IMR-90 (cell line): ENCODE data around the gene PLA2G4F. TPM values are rescaled to one million over a fixed set of nuclear protein-coding genes. Genes with fewer than 3 reads are reported as not detected.

Experiments
- ATAC-seq: fragments of 200-7000 bp; cut with Tn5 transposase; 2 replicates; pipeline ENCODE4 v1.9.1; 2020; ENCODE audit warnings: low read depth, mild to moderate bottlenecking, moderate library complexity
- BruUV-seq: library from RNA; stranded (reverse); fragments of 400-500 nt; replicated peaks from 2 replicates; lab custom pipeline; 2021; lab: Mats Ljungman, UMichigan
- CTCF ChIA-PET: fragments of 300-600 bp; formaldehyde crosslinking; extraction: SDS; loops from one replicate; lab custom pipeline; 2021; ENCODE audit warnings: antibody characterized with exemption; lab: Yijun Ruan, JAX
- POLR2A ChIA-PET: fragments of 300-600 bp; sonication (Branson Sonifier 250); formaldehyde crosslinking; loops from one replicate; lab custom pipeline; 2022; ENCODE audit warnings: antibody characterized with exemption; ENCODE audit not compliant: unreplicated experiment; lab: Charles Lee
- DNase-seq: peaks from one replicate; pipeline ENCODE4 v3.0.0; 2013
- H2AFZ ChIP-seq: replicated peaks from 2 replicates; pipeline ENCODE3; 2013; ENCODE audit warnings: low read length, mild to moderate bottlenecking; ENCODE audit not compliant: poor library complexity
- H2AK5ac ChIP-seq: 2 replicates; pipeline ENCODE4 v1.6.1; 2013; ENCODE audit warnings: low read depth, low read length, inconsistent platforms
- H2AK9ac ChIP-seq: replicated peaks from 2 replicates; pipeline ENCODE3; 2013; ENCODE audit warnings: mild to moderate bottlenecking, low read depth, low read length, moderate library complexity; ENCODE audit not compliant: poor library complexity
- H2BK120ac ChIP-seq: 2 replicates; pipeline ENCODE4 v1.6.1; 2013; ENCODE audit warnings: low read depth, low read length, inconsistent platforms
- H2BK15ac ChIP-seq: 3 replicates; pipeline ENCODE4 v1.6.1; 2013; ENCODE audit warnings: low read depth, low read length, inconsistent platforms
- H2BK20ac ChIP-seq: 2 replicates; pipeline ENCODE4 v1.6.1; 2013; ENCODE audit warnings: low read depth, mild to moderate bottlenecking, inconsistent platforms, low read length, moderate library complexity
- H2BK5ac ChIP-seq: 2 replicates; pipeline ENCODE4 v1.6.1; 2013; ENCODE audit warnings: mild to moderate bottlenecking, low read depth, low read length, inconsistent platforms; ENCODE audit not compliant: poor library complexity, severe bottlenecking
- H3K14ac ChIP-seq: replicated peaks from 2 replicates; pipeline ENCODE4 v1.6.1; 2013; ENCODE audit warnings: low read depth, low read length, inconsistent platforms
- H3K18ac ChIP-seq: 2 replicates; pipeline ENCODE4 v1.6.1; 2013; ENCODE audit warnings: low read depth, low read length, control low read depth
- H3K23ac ChIP-seq: 2 replicates; pipeline ENCODE4 v1.6.1; 2013; ENCODE audit warnings: low read depth, low read length, inconsistent platforms
- H3K27ac ChIP-seq: 2 replicates; pipeline ENCODE4 v1.5.1; 2013; ENCODE audit warnings: mild to moderate bottlenecking, control low read depth, low read length; ENCODE audit not compliant: insufficient read depth
- H3K27me3 ChIP-seq: 2 replicates; pipeline ENCODE4 v1.6.1; 2013; ENCODE audit warnings: low read length; ENCODE audit not compliant: control insufficient read depth, insufficient read depth
- H3K36me3 ChIP-seq: 2 replicates; pipeline ENCODE4 v1.6.1; 2013; ENCODE audit warnings: low read length, mixed read lengths; ENCODE audit not compliant: control insufficient read depth, insufficient read depth
- H3K4ac ChIP-seq: 2 replicates; pipeline ENCODE4 v1.6.1; 2013; ENCODE audit warnings: low read depth, low read length, inconsistent platforms
- H3K4me1 ChIP-seq: 2 replicates; pipeline ENCODE4 v1.6.1; 2013; ENCODE audit warnings: low read length, mixed read lengths; ENCODE audit not compliant: control insufficient read depth, insufficient read depth
- H3K4me2 ChIP-seq: 2 replicates; pipeline ENCODE4 v1.6.1; 2013; ENCODE audit warnings: low read depth, mild to moderate bottlenecking, control low read depth, low read length, moderate library complexity
- H3K4me3 ChIP-seq: 2 replicates; pipeline ENCODE4 v1.5.1; 2013; ENCODE audit warnings: low read depth, mild to moderate bottlenecking, control low read depth, low read length, moderate library complexity; ENCODE audit not compliant: insufficient read depth
- H3K56ac ChIP-seq: 2 replicates; pipeline ENCODE4 v1.6.1; 2013; ENCODE audit warnings: low read length, inconsistent platforms; ENCODE audit not compliant: insufficient read depth; ENCODE audit errors: extremely low read depth
- H3K79me1 ChIP-seq, 2 experiments: 2 replicates each; pipeline ENCODE4 v1.6.1; 2013; ENCODE audit warnings: low read length in 2 of 2, inconsistent platforms in 1 of 2, low read depth in 1 of 2
- H3K9ac ChIP-seq: 2 replicates; pipeline ENCODE4 v1.6.1; 2013; ENCODE audit warnings: low read depth, low read length, control low read depth
- H3K9me1 ChIP-seq: 2 replicates; pipeline ENCODE4 v1.6.1; 2013; ENCODE audit warnings: low read length, inconsistent platforms; ENCODE audit not compliant: insufficient read depth
- H3K9me3 ChIP-seq: 2 replicates; pipeline ENCODE4 v1.6.1; 2013; ENCODE audit warnings: low read length; ENCODE audit not compliant: control insufficient read depth, insufficient read depth
- H4K20me1 ChIP-seq: 2 replicates; pipeline ENCODE4 v1.6.1; 2013; ENCODE audit warnings: low read length, inconsistent platforms; ENCODE audit not compliant: insufficient read depth
- H4K5ac ChIP-seq: 2 replicates; pipeline ENCODE4 v1.6.1; 2013; ENCODE audit warnings: mild to moderate bottlenecking, low read depth, low read length, control low read depth
- H4K8ac ChIP-seq, 2 experiments: 2 replicates each; pipeline ENCODE4 v1.6.1; 2013; ENCODE audit warnings: low read depth in 2 of 2, low read length in 2 of 2, control low read depth in 1 of 2, inconsistent platforms in 1 of 2
- H4K91ac ChIP-seq: 2 replicates; pipeline ENCODE4 v1.6.1; 2013; ENCODE audit warnings: low read depth, low read length, inconsistent platforms; ENCODE audit not compliant: insufficient read depth
- BHLHE40 ChIP-seq: fragments of 150-350 bp; IDR thresholded peaks from 2 replicates; pipeline ENCODE4 v1.6.1; 2016; ENCODE audit warnings: mild to moderate bottlenecking, low read depth, low read length
- CHD1 ChIP-seq: IDR thresholded peaks from 2 replicates; pipeline ENCODE4 v1.6.1; 2012; ENCODE audit warnings: low read depth, low read length, improper control_type of control experiment
- NFE2L2 ChIP-seq: fragments of 150-350 bp; IDR thresholded peaks from 2 replicates; pipeline ENCODE4 v1.6.1; 2016; ENCODE audit warnings: low read depth, mild to moderate bottlenecking, low read length
- SMC3 ChIP-seq: fragments of 150-350 bp; IDR thresholded peaks from 2 replicates; pipeline ENCODE4 v1.6.1; 2016; ENCODE audit warnings: low read depth, mild to moderate bottlenecking, antibody characterized with exemption, low read length, moderate library complexity
- WGBS, 2 experiments: methylation state at CpG; one replicate each; pipeline versions ENCODE4 v1.1.5 to v1.1.7; 2013; ENCODE audit warnings: missing lambda C conversion rate in 2 of 2; ENCODE audit not compliant: insufficient read length in 1 of 2; ENCODE audit errors: extremely low coverage in 2 of 2; 5-methylcytosine and 5-hydroxymethylcytosine counted together
- dilution Hi-C: fragments of 300-500 bp; cut with HindIII; formaldehyde crosslinking; loops from one replicate; pipeline ENCODE4 v1.14.3; 2018; ENCODE audit warnings: low sequenced_read_pairs; ENCODE audit not compliant: unreplicated experiment
- in situ Hi-C: fragments of 300-500 bp; cut with MboI; formaldehyde crosslinking; loops from 3 replicates; pipeline ENCODE4 v1.14.3; 2019; ENCODE audit warnings: low sequenced_read_pairs, inconsistent platforms, mixed read lengths
- intact Hi-C: fragments of 100-400 bp; cut with micrococcal nuclease; formaldehyde crosslinking; loops from 2 replicates; pipeline ENCODE4 v1.10.0; 2022
- polyA plus RNA-seq, 3 experiments: library from polyadenylated mRNA; depleted of rRNA; stranded (reverse); fragments of >200 nt; gene quantifications; 2 replicates each; pipeline ENCODE4 v1.2.3, GENCODE V29; 2012; ENCODE audit warnings: low replicate concordance in 1 of 3
- total RNA-seq: library from RNA; depleted of rRNA; stranded (reverse); fragments of >200 nt; gene quantifications from 2 replicates; pipeline ENCODE4 v1.2.3, GENCODE V29; 2012
- TF ChIP-seq, protein P1 (sequence below): conservative IDR thresholded peaks from 2 replicates; pipeline ENCODE4 v1.5.1; 2012; ENCODE audit warnings: mild to moderate bottlenecking, low read depth, low read length, improper control_type of control experiment
- TF ChIP-seq, protein P2 (sequence below): fragments of 150-350 bp; IDR thresholded peaks from 2 replicates; pipeline ENCODE4 v1.6.1; 2016; ENCODE audit warnings: low read depth, mild to moderate bottlenecking, low read length, moderate library complexity, borderline replicate concordance

PLA2G4F gene
- total and polyA plus RNA-seq, 2 of the 4 experiments (the other 2 are of a cell fraction): not detected

DNA sequence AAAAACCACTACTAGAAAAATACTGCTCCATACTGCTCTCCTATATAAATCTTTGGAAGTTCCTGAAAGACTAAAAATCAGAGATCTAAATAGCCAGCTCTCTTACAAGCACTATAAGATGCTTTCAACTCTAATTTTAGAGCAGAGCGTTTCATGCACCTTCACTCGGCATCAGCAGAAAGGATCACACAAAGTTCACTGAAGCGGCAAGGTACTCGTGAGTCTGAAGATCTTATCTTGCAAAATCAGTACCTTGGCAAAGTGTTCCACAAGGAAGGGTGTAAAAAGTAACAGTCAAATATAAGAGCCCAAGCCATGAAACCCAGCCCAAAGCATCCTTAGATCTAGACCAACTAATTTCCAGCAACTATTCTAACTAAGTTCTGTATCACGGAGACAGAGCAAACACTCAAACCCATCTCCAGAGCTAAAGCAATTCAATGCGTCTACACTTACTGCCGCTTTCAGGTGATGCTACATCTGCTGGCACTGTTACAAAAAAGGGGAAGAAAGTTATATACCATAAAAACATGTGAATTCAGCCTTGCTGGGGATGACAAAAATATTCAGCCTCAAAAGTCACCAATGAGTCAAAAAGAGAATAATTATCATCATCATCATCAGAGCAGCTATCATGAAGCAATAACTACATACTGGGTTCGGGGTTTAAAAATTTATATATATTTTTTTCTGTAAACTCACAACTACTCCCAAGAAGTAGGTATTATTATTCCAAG is 35.3 kb upstream of the PLA2G4F start:
- Histone ChIP-seq H4K8ac (no peak overlapping the region), H2BK120ac (no peak overlapping the region), H3K27me3 (no peaks in the 10 kb centered on the region), H4K20me1 (no peaks in the 10 kb centered on the region; the same call in 1 of the 2 replicates), H2AK5ac (no peak overlapping the region), H3K23ac (no peak overlapping the region), H3K4me2 (no peak overlapping the region), H3K4me1 (no peaks in the 10 kb centered on the region), H2BK20ac (no peak overlapping the region), H2AK9ac (no peak overlapping the region), H3K14ac (no peak overlapping the region), H2BK5ac (no peak overlapping the region), H2AFZ (no peak overlapping the region), H3K4ac (no peak overlapping the region), H3K27ac (no peak overlapping the region), H3K9me3 (no peaks in the 10 kb centered on the region), H3K18ac (no peak overlapping the region), H4K5ac (no peak overlapping the region), H3K79me1 (peaks cover 8 to 19% of the 10 kb centered on the region in 2 experiments), H3K9ac (no peak overlapping the region), H3K36me3 (peaks cover 25% of the 10 kb centered on the region), H3K56ac (no peak overlapping the region), H3K9me1 (0 out of 2 replicates have a peak, but pooled peaks cover 5% of the 10 kb centered on the region), H3K4me3 (no peak overlapping the region), H2BK15ac (no peak overlapping the region), H4K91ac (no peak overlapping the region)
- CTCF ChIA-PET: no interaction called here
- 100% methylated on average over 2 of the region's 8 CpGs; no CpG with 5 or more reads in 1 of the 2 experiments for WGBS, 2 experiments
- intact Hi-C loops: no loop called here
- BruUV-seq: no TSS peak
- dilution Hi-C loops: no loop called here
- TF ChIP-seq CHD1 (no peak), NFE2L2 (no peak), SMC3 (no peak), BHLHE40 (no peak)
- TF ChIP-seq, protein P1, sequence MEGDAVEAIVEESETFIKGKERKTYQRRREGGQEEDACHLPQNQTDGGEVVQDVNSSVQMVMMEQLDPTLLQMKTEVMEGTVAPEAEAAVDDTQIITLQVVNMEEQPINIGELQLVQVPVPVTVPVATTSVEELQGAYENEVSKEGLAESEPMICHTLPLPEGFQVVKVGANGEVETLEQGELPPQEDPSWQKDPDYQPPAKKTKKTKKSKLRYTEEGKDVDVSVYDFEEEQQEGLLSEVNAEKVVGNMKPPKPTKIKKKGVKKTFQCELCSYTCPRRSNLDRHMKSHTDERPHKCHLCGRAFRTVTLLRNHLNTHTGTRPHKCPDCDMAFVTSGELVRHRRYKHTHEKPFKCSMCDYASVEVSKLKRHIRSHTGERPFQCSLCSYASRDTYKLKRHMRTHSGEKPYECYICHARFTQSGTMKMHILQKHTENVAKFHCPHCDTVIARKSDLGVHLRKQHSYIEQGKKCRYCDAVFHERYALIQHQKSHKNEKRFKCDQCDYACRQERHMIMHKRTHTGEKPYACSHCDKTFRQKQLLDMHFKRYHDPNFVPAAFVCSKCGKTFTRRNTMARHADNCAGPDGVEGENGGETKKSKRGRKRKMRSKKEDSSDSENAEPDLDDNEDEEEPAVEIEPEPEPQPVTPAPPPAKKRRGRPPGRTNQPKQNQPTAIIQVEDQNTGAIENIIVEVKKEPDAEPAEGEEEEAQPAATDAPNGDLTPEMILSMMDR: no peak
- TF ChIP-seq, protein P2, sequence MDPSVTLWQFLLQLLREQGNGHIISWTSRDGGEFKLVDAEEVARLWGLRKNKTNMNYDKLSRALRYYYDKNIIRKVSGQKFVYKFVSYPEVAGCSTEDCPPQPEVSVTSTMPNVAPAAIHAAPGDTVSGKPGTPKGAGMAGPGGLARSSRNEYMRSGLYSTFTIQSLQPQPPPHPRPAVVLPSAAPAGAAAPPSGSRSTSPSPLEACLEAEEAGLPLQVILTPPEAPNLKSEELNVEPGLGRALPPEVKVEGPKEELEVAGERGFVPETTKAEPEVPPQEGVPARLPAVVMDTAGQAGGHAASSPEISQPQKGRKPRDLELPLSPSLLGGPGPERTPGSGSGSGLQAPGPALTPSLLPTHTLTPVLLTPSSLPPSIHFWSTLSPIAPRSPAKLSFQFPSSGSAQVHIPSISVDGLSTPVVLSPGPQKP: no peak
- ATAC-seq (no peak), DNase-seq (no peak)
- POLR2A ChIA-PET: no interaction called here
- in situ Hi-C loops: no loop called here
